Esophagus muscularis mucosa (tissue), 4 donors: ENCODE data around the gene NTN1. TPM values are rescaled to one million over a fixed set of nuclear protein-coding genes. Genes with fewer than 3 reads are reported as not detected.

Experiments used
- DNase-seq: peaks from one replicate; pipeline ENCODE4 v3.0.0-alpha.2; 2017; ENCODE audit errors: extremely low spot score
- H3K27ac ChIP-seq, 4 donors: fragments of 200-600 bp; sonication (generic); replicated peaks in 1 of 4; 1 replicate in 3 of 4; 2 replicates in 1 of 4; pipeline ENCODE4 v1.5.1; 2016 to 2019; ENCODE audit warnings: mild to moderate bottlenecking in 1 of 4
- H3K27me3 ChIP-seq, 4 donors: fragments of 200-600 bp; sonication (generic); one replicate each; pipeline versions ENCODE4 v1.5.1 to v1.6.0; 2016 to 2019
- H3K36me3 ChIP-seq, 4 donors: fragments of 200-600 bp; sonication (generic); one replicate each; pipeline ENCODE4 v1.5.1; 2016 to 2019
- H3K4me1 ChIP-seq, 4 donors: fragments of 200-600 bp; sonication (generic); one replicate each; pipeline ENCODE4 v1.5.1; 2016 to 2019
- H3K4me3 ChIP-seq, 4 donors: fragments of 200-600 bp; sonication (generic); 1 replicate in 2 of 4; 2 replicates in 2 of 4; pipeline ENCODE4 v1.5.1; 2016 to 2019; ENCODE audit warnings: mild to moderate bottlenecking in 4 of 4, moderate library complexity in 1 of 4
- H3K9me3 ChIP-seq, 4 donors: fragments of 200-600 bp; sonication (generic); 1 replicate in 3 of 4; 2 replicates in 1 of 4; pipeline ENCODE4 v1.5.1; 2016 to 2019
- CTCF ChIP-seq, 3 experiments: fragments of 200-600 bp in 2 of 3; fragments of 450-650 bp in 1 of 3; sonication (generic) in 2 of 3; IDR thresholded peaks; one replicate each; pipeline ENCODE4 v1.5.1; 2017 to 2019; ENCODE audit warnings: antibody characterized with exemption in 3 of 3, mild to moderate bottlenecking in 2 of 3, moderate library complexity in 1 of 3
- EP300 ChIP-seq: sonication (generic); formaldehyde crosslinking; IDR thresholded peaks from one replicate; pipeline ENCODE4 v1.6.1; 2017; ENCODE audit warnings: antibody characterized with exemption
- POLR2A ChIP-seq: fragments of 450-650 bp; IDR thresholded peaks from one replicate; pipeline ENCODE4 v1.6.1; 2017; ENCODE audit warnings: antibody characterized with exemption, moderate library complexity, mild to moderate bottlenecking, low read depth
- POLR2AphosphoS5 ChIP-seq, 2 donors: sonication (generic); formaldehyde crosslinking; IDR thresholded peaks; one replicate each; pipeline ENCODE4 v1.6.1; 2017; ENCODE audit warnings: antibody characterized with exemption in 2 of 2
- WGBS: methylation state at CpG from one replicate; pipeline ENCODE4 v1.1.5; 2018; 5-methylcytosine and 5-hydroxymethylcytosine counted together
- intact Hi-C: fragments of 100-400 bp; cut with DNase I; formaldehyde crosslinking; loops from one replicate; pipeline ENCODE4 v1.15.1; 2023
- total RNA-seq, 4 donors: library from RNA; depleted of rRNA; stranded (reverse); fragments of >200 nt; gene quantifications; one replicate each; pipeline versions ENCODE4 v1.1.0 to v1.2.1, GENCODE V29; 2016

NTN1 gene
- total RNA-seq, 4 donors from 2014 or later = 69.3 to 179 (median 117) TPM

- Histone ChIP-seq H3K27ac (no peak overlapping the region), H3K4me3 (no peak overlapping the region), H3K36me3 (peaks cover 0 to 21% (median 8%) of the 10 kb centered on the region in 4 donors), H3K9me3 (no peaks in the 10 kb centered on the region), H3K4me1 (peaks cover 0 to 25% (median 21%) of the 10 kb centered on the region in 4 donors), H3K27me3 (no peaks in the 10 kb centered on the region)
- WGBS = 85% methylated on average over 3 of the region's 4 CpGs
- DNase-seq = no peak
- intact Hi-C loops = no loop called here
- no peak for TF ChIP-seq POLR2AphosphoS5 (IDR thresholded peaks at IDR 0.05)
These were observed 149.0 kb downstream of the NTN1 start for GRCh38 chr17:9170336-9170735.

GRCh38 chr17:9170853-9171252 is 149.5 kb downstream of the NTN1 start:
- no peak overlapping the region for H3K27ac ChIP-seq
- no peak for TF ChIP-seq POLR2AphosphoS5 (IDR thresholded peaks at IDR 0.05)
- DNase-seq = no peak
- H3K4me1 ChIP-seq = peaks cover 0 to 30% (median 26%) of the 10 kb centered on the region in 4 donors
- no peaks in the 10 kb centered on the region for H3K9me3 ChIP-seq
- intact Hi-C loops = no loop called here
- no peaks in the 10 kb centered on the region for H3K27me3 ChIP-seq
- 78% methylated on average over 6 of the region's 6 CpGs for WGBS
- H3K4me3 ChIP-seq = no peak overlapping the region
- peaks cover 0 to 16% (median 7%) of the 10 kb centered on the region in 4 donors for H3K36me3 ChIP-seq

- Histone ChIP-seq H3K4me1 (peaks cover 0 to 56% (median 50%) of the 10 kb centered on the region in 4 donors), H3K36me3 (peaks cover 0 to 12% (median 0%) of the 10 kb centered on the region in 4 donors), H3K27me3 (no peaks in the 10 kb centered on the region), H3K27ac (peak overlapping the region in 2 of 4 donors; percentile 17 to 46), H3K4me3 (no peak overlapping the region), H3K9me3 (no peaks in the 10 kb centered on the region)
- WGBS = 82% methylated on average over 5 of the region's 7 CpGs
- TF ChIP-seq CTCF (IDR thresholded peaks at IDR 0.05) = no peak
- peak in 1 of 2 donors; percentile 21 for TF ChIP-seq POLR2AphosphoS5 (IDR thresholded peaks at IDR 0.05)
- no peak for TF ChIP-seq EP300
- DNase-seq = no peak
- intact Hi-C loops = no loop called here
These were observed 152.2 kb downstream of the NTN1 start for GRCh38 chr17:9173386-9173983.

- Histone ChIP-seq H3K36me3 (peaks cover 0 to 6% (median under 1%) of the 10 kb centered on the region in 4 donors), H3K4me1 (peaks cover 0 to 60% (median 54%) of the 10 kb centered on the region in 4 donors), H3K27ac (peak overlapping the region in 3 of 4 donors; percentile 17 to 46 (median 28)), H3K9me3 (no peaks in the 10 kb centered on the region), H3K27me3 (no peaks in the 10 kb centered on the region), H3K4me3 (no peak overlapping the region)
- WGBS = 87% methylated on average over 3 of the region's 3 CpGs
- TF ChIP-seq POLR2A (no peak), CTCF (IDR thresholded peaks at IDR 0.05) (no peak), EP300 (no peak), POLR2AphosphoS5 (IDR thresholded peaks at IDR 0.05) (no peak)
- intact Hi-C loops = no loop called here
- DNase-seq = no peak
These were observed 153.0 kb downstream of the NTN1 start for GRCh38 chr17:9174312-9174711.

- intact Hi-C loops = no loop called here
- H3K4me1 ChIP-seq = peaks cover 0 to 60% (median 54%) of the 10 kb centered on the region in 4 donors
These were observed 153.7 kb downstream of the NTN1 start for GRCh38 chr17:9174779-9175574.

More at GRCh38 chr17:9174779-9175574, 153.7 kb downstream of the NTN1 start:
- TF ChIP-seq EP300 (no peak), POLR2AphosphoS5 (IDR thresholded peaks at IDR 0.05) (no peak), CTCF (IDR thresholded peaks at IDR 0.05) (no peak), POLR2A (no peak)
- no peak for DNase-seq
- Histone ChIP-seq H3K27me3 (no peaks in the 10 kb centered on the region), H3K4me3 (no peak overlapping the region), H3K36me3 (peaks cover 0 to 8% (median 3%) of the 10 kb centered on the region in 4 donors), H3K9me3 (no peaks in the 10 kb centered on the region), H3K27ac (peak overlapping the region in 2 of 4 donors; percentile 28 to 46)
- WGBS = 75% methylated on average over 2 of the region's 9 CpGs
